Measurements from ENCODE around the gene BMPER.

The BMPER gene

GRCh38 chr7:33887266-33887975 is 17.9 kb upstream of the BMPER start:
- in situ Hi-C loops (cut with MboI; ENCODE audit: low sequenced_read_pairs), result no loop called here

- in situ Hi-C loops (cut with MboI; ENCODE audit: low sequenced_read_pairs), result no loop called here
These were observed 17.2 kb upstream of the BMPER start for GRCh38 chr7:33888166-33888565.

- in situ Hi-C loops (cut with MboI; ENCODE audit: low sequenced_read_pairs), result no loop called here
These were observed 12.4 kb upstream of the BMPER start for GRCh38 chr7:33892945-33893344.

GRCh38 chr7:33893377-33893776 is 12.0 kb upstream of the BMPER start:
- in situ Hi-C loops (cut with MboI; ENCODE audit: low sequenced_read_pairs), result no loop called here

- in situ Hi-C loops (cut with MboI; ENCODE audit: low sequenced_read_pairs), result no loop called here
These were observed 10.1 kb upstream of the BMPER start for GRCh38 chr7:33895025-33895804.

- in situ Hi-C loops (cut with MboI; ENCODE audit: low sequenced_read_pairs), result no loop called here
These were observed 4.8 kb upstream of the BMPER start for GRCh38 chr7:33900501-33900900.

GRCh38 chr7:33901199-33901598 is 4.1 kb upstream of the BMPER start:
- in situ Hi-C loops (cut with MboI; ENCODE audit: low sequenced_read_pairs), result no loop called here

GRCh38 chr7:33901847-33902246 is 3.5 kb upstream of the BMPER start:
- in situ Hi-C loops (cut with MboI; ENCODE audit: low sequenced_read_pairs), result no loop called here

- in situ Hi-C loops (cut with MboI; ENCODE audit: low sequenced_read_pairs), result no loop called here
These were observed 2.6 kb upstream of the BMPER start for GRCh38 chr7:33902746-33903145.

- in situ Hi-C loops (cut with MboI; ENCODE audit: low sequenced_read_pairs), result no loop called here
These were observed 1.3 kb upstream of the BMPER start for GRCh38 chr7:33903791-33904680.

- in situ Hi-C loops (cut with MboI; ENCODE audit: low sequenced_read_pairs), result no loop called here
These were observed 504 bp upstream of the BMPER start for GRCh38 chr7:33904681-33905388.

GRCh38 chr7:33906697-33907096 is 1.4 kb downstream of the BMPER start:
- in situ Hi-C loops (cut with MboI; ENCODE audit: low sequenced_read_pairs), result no loop called here

GRCh38 chr7:33907625-33908024 is 2.3 kb downstream of the BMPER start:
- in situ Hi-C loops (cut with MboI; ENCODE audit: low sequenced_read_pairs), result no loop called here

GRCh38 chr7:33909318-33909717 is 4.0 kb downstream of the BMPER start:
- in situ Hi-C loops (cut with MboI; ENCODE audit: low sequenced_read_pairs), result no loop called here

- in situ Hi-C loops (cut with MboI; ENCODE audit: low sequenced_read_pairs), result no loop called here
These were observed 4.4 kb downstream of the BMPER start for GRCh38 chr7:33909755-33910154.

GRCh38 chr7:33910756-33911155 is 5.4 kb downstream of the BMPER start:
- in situ Hi-C loops (cut with MboI; ENCODE audit: low sequenced_read_pairs), result no loop called here

- in situ Hi-C loops (cut with MboI; ENCODE audit: low sequenced_read_pairs), result no loop called here
These were observed 11.2 kb downstream of the BMPER start for GRCh38 chr7:33916357-33917081.

GRCh38 chr7:33917661-33918060 is 12.3 kb downstream of the BMPER start:
- in situ Hi-C loops (cut with MboI; ENCODE audit: low sequenced_read_pairs), result no loop called here

- in situ Hi-C loops (cut with MboI; ENCODE audit: low sequenced_read_pairs), result no loop called here
These were observed 13.3 kb downstream of the BMPER start for GRCh38 chr7:33918438-33919143.

- in situ Hi-C loops (cut with MboI; ENCODE audit: low sequenced_read_pairs), result no loop called here
These were observed 14.1 kb downstream of the BMPER start for GRCh38 chr7:33919449-33919848.

Data from hTERT RPE-1 (cell line).